Suppressor macrophage treated with lipopolysaccharide for 1 hour (primary cell): ENCODE measurements around the gene RAB9B.

Source experiments
- DNase-seq, 3 donors: peaks; one replicate each; pipeline ENCODE4 v3.0.0-alpha.2; 2020 to 2022

RAB9B gene

DNA sequence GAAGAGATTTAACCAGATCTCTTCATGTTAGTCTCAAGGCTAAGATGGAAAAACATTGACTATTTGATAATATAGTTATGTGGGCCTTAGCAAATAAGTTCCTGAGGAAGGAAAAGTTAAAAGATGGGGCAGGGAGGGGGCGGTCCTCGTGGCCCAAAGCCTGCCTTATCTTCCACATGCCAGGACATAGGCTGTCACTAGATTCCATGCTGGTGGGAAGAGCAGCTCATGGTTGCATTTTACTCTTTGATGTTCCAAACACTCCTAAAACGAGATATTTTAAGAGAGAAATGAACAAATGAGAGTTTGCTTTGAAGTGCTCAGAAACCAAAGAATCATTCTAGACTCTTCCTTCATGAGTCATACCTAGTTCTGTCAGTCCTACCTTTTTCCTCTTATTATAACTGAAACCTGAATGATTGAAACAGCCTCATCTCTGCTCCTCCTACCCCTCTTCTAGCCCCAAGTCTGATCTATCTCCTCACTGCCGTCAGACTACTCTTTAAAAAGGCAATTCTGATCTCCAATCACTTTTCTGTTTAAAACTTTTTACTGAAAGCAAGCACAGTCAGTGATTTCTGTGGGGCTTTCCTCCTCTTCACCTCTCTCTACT lies 25.1 kb downstream of the RAB9B start:
- no peak for DNase-seq

DNA sequence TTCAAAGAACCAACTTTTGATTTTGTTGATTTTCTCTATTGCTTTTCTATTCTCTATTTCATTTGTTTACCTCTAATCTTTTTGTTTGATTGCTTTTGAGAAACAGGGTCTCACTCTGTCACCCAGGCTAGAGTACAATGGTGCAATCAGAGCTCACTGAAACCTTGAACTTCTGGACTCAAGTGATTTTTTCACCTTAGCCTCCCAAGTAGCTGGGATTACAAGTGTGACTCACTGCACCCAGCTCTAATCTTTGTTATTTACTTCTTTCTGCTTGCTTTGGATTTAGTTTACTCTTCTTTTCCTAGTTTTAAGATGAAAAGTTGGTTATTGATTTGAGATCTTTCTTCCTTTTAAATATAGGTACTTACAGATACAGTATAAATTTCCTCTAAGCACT lies 26.2 kb downstream of the RAB9B start:
- no peak for DNase-seq

DNA sequence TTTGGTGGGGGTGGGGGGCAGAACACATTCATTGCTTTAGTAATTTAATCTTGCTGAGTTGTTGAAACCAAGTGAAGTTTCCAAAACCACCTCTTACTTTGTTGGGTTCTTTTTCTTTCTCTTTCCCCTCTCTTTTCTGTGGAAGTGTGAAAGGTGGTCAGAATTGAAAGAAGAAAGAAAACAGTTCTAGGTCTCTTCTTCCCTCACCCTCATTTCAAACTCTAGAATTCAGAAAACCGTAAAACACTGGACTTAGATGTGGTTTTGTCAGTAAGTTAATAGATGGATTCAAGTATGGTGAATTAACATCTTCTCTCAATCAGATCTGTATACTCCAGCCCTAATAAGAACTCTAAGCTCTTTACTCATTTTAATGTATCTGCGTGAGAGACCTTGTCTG lies 31.7 kb downstream of the RAB9B start:
- no peak for DNase-seq

DNA sequence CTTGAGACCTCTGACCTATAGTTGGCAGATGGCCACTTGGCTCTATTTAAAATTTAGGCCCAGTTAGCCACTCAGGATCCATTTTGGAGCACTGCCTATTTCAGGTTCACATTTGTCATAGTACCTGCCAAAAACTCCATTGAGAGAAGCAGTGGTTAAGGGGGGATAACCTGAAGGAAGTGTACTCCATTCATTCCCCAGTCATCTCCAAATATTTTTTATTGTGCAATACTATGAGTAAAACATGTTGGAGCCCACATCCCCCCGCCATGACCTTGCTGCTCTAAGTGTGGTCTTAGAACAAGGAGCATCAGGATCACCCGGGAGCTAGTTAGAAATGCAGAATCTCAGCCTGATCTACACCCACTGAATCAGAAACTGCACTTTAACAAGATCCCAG lies 34.4 kb downstream of the RAB9B start:
- no peak for DNase-seq

DNA sequence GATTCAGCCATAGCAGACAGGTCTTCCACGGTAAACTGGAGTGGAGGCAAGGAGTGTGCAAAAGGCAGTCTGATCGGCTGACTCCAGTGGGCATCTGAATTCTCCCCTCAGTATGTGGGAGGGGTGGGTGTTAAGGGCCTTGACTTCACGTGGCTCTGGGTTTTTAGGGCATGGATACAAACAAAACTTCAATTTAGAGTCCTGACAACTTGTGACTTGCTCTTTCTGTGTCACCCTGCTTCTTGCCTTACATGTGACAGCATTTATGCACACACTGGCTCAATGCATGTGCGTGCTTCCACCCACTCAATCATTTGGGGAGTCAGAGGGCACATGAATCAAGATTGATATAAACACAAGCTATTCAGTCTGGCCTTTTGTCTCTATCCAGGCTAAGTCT lies 37.9 kb downstream of the RAB9B start:
- DNase-seq, result no peak

DNA sequence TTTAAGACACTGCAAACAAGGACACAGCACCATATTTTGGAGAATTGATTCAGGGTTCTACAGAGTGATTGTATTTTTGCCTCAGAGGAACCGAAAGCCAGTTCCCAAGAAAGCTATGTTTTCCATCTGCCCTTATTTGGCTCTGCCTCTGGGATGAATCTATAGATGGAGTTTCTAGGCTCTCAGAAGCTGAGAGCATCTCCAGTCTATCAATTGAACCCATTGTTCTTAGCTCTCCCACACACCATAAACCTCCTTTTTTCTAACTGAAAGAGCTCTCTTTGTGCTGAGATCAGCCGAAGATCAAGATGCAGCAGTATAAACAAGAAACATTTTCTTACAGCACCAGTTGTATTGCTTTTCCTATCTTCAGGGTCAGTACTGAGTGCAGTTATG lies 38.5 kb downstream of the RAB9B start:
- no peak for DNase-seq

DNA sequence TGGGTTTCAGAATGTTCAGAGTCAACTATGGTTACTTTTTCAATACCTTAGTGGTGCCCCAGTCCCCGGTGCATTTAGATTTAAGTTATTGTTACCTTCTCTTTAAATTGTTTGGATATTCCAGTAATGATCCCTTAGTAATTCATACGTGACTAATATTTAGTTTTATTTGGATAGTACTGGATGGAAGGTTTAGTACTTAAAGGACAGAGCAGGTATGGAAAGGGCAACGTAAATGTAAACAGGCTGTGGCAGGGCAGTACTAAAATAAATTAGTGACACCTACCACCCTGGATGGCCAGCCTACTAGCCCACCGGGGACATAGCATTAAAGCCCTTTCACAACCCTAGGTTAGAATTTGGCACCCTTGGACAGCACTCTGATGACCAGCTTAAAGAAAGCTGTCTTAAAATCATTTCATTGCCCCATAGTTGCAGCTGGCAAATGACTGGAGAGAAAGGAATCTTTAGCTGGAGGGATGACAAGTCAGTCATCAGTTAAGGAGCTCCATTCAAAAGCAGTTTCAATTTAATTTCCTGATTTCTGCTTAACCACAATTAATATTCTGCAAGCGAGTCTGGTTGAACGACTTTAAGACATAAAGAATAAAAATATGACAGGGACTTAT lies 39.0 kb downstream of the RAB9B start:
- DNase-seq, result no peak

DNA sequence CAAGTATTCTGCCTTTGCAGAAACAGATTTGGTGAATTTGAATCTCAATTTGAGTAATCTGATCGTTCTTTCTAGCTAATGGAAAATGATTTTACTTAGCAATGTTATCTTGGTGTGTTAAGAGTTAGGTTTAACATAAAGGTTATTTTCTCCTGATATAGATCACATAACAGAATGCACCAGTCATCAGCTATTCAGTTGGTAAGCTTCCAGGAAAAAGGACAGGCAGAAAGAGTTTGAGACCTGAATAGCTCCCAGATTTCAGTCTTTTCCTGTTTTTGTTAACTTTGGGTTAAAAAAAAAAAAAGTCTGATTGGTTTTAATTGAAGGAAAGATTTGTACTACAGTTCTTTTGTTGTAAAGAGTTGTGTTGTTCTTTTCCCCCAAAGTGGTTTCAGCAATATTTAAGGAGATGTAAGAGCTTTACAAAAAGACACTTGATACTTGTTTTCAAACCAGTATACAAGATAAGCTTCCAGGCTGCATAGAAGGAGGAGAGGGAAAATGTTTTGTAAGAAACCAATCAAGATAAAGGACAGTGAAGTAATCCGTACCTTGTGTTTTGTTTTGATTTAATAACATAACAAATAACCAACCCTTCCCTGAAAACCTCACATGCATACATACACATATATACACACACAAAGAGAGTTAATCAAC lies 40.1 kb downstream of the RAB9B start:
- no peak for DNase-seq

DNA sequence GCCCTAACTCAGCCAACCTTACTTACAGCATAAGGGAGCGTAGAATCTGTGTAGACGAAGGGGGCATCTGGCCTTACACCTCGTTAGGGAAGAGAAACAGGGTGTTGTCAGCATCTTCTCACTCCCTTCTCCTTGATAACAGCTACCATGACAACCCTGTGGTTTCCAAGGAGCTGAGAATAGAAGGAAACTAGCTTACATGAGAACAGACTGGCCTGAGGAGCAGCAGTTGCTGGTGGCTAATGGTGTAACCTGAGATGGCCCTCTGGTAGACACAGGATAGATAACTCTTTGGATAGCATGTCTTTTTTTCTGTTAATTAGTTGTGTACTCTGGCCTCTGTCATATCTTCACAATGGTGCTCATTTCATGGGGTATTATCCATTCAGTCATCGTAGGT lies 40.8 kb downstream of the RAB9B start:
- no peak for DNase-seq

DNA sequence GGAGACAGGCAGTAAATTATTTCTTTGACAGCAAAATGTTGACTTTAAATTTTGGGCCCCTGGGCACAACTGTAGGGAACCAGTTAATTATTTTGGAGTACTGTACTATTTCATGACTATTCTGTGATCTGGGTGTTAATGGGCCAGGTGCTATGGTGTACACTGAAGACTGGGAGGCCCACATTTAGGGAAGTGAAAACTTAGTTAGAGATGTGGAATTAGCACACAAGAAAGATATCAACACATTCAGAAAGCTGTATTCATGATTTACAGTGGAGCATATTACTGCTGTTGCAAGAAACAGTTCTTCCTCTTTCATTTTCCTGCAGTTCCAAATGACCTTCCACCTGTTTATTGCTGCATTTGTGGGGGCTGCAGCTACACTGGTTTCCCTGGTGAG lies 43.1 kb downstream of the RAB9B start:
- DNase-seq, result peak; percentile 10 to 27 (median 12)

DNA sequence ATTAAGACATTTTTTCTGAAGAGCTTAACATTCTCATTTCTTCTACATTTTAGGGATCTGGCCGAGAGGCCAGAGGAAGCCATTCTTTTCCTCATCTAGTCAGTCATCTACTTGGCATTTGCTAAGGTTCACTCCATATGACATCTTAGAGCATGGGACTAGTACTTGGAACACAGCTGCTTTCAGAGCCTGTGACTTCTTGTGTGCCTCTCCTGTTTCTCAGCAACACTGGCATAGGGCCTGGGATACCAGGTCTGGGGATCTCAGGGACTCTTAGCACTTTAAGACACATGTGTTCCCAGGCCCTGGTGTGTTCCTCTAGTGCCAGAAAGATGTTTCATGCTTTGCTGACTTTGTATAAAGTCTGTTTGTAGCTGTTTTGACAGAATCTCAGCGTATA lies 48.1 kb downstream of the RAB9B start:
- DNase-seq, result no peak

DNA sequence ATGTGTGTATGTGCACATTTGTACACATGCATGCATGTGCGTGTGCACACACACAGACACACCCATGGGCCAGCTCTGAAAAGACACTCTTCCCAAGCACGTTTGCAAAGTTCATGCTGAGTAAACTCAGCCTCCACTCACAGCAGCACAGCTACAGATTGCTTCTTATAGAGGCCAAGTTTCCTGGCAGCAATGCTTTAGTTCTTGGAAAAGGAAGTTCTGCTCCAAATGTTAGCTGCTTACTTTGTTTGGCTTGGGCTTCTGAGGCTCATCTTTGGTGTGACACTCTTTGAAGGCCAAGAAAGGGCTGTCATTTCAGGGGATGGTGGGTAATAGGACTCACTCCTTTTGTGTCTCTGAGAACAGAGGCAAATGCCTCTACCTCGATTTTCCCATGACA lies 48.9 kb downstream of the RAB9B start:
- no peak for DNase-seq

DNA sequence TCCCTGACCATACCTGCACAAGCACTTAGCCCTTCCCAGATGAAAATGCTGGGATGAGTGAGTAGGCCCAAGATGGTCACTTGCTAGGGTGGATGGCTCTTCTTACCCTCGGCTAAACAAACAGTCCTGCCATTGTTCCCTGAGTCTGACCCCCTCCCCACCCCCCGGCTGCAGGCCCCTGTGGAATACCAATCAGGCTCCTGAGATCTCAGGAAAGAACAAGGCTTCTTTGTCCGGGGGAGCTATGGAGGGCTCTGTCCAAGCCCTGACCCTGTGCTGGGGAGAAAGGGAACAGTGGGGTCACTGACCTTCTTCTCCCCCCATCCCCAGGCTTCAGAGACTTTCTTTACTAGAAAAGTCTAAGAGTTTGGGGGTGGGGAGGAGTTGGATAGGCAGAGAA lies 49.4 kb downstream of the RAB9B start:
- no peak for DNase-seq

DNA sequence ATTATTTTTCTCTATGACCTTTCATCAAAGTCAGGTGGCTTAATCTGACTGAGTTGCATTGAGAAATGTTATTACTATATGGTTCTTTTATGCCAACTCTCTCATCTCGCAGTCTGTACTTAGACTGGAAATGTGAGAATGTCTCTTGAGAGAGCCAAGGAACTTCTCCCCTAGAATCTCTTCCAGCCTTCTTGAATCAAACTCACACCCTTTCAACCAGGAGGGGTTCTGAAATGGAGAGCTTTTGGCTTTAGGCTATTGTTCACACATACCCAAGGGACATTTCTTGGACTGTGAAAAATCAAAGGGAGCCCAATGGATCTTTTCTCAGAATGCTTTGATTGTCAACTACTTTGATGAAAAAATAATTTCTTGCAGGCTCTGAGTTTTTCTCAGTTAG lies 50.4 kb downstream of the RAB9B start:
- no peak for DNase-seq

DNA sequence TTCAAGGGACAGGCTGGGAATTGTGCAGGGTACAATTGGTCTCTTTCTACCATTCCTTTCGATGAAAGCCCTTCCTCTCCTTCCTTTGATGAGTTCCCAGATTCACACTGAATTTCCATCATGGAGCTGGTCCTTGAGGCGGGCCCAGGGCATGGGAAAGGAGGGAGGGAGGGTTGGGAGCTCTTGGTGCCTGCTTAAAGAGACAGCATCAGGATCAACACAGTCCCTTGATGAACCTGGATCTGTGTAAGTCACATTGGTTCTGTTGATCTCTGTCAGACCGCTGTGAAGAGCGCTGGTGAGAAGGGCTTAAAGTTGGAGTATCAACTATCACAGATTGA lies 51.0 kb downstream of the RAB9B start:
- DNase-seq, result no peak

DNA sequence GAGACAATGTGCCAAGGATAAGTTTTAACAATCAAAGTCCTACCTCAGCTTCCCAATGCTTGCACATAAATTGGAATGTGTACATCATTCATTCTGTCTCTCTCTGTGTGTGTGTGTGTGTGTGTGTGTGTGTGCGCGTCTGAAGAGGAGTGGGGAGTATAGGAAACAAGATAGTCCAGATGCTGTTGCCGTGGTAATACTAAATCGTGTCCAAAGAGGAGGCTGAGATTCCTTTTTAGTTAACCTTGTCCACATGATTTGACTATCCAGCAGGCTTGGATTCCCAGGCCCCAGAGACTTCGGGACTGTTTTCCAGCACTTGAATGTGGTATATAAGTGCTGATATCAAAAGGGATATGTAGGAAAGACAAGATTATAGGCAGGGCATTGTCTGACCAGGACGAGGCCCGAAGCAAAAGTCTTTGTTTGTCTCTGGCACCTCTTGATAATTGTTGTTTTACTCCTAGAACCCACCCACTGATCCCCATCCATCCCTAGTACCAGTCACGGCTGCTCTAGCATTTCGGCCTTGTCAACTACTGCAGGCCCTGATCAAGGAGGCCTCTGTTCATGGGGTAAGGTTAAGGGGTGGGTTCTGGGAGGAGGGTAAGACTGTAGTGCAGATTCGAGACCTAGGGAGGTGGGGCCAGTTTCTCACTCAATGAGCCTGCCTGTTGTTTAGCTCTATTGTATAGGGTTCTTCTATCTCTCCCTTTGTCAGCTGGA lies 51.6 kb downstream of the RAB9B start:
- no peak for DNase-seq

DNA sequence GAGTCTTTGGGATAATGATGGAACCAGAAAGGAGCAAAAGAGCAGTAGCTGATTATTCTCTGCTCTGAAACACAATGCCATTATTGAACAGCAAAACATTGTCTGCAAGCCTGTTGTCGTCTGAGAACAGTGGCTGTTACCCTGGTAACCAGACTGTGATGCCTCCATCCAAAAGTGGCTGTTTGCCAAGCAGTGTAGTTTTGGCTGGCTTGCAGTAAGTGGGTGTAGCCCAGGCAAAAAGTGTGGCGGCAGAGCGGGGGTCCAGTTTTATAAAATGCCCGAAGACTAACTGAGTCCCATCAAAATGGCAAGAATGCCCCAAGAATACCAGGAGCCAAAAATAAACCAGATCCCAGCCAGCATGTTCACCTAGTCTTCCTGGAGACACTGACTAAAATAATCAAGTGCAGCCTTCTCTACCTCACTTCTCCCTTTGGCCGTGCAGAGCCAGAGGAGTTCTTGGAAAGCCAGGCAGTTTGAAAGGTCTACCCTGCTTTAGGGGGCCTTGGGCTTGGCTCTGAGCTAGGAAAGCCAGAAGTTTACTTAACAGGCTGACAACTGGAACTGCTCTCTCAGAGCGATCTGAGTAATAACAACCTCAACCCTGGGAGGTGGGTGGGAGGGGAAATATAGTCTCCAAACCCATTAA lies 52.8 kb downstream of the RAB9B start:
- DNase-seq, result no peak

DNA sequence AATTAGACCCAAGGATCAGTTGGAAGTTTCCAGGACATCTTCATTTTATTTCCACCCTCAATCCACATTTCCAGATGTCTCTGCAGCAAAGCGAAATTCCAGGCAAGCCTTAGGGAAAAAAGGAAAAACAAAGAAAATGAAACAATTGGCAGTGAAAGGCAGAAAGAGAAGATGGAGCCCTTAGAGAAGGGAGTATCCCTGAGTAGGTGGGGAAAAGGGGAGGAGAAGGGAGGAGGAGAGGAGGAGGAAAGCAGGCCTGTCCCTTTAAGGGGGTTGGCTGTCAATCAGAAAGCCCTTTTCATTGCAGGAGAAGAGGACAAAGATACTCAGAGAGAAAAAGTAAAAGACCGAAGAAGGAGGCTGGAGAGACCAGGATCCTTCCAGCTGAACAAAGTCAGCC lies 55.5 kb downstream of the RAB9B start, which contains the start of gene PLP1:
TSS of gene PLP1 (plus strand) at position 295 of the 400 bp plus-strand sequence. CDS start 156 bp downstream, outside the sequence.
- DNase-seq, result no peak

DNA sequence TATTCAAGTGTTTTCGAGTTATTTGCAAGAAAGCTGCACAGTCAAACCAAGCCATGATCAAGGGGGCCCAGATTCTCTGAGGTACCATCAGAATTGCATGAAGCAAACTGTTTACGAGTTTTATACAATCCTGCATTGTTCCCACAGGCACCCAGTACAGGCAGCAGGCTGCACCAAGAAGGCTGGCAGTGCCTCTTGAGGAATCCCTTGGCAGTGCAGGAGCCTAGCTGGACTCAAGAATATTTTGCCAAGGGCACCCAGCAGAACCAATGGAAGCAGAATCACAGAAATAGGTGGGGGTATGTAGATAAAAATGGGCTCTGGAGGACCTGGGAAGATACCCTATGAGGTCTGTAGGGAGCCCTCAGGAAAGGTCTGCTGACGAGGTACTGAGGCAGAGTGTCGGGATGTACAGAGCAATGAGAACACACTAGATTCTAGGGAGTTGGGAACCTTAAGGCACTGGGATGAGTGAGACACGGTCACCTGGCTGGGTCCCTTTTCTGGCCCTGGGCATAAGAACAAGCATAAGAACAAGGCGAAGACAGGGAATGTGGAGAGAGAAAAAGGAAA lies 57.9 kb downstream of the RAB9B start:
- peak; percentile 22 to 25 (median 23) for DNase-seq

DNA sequence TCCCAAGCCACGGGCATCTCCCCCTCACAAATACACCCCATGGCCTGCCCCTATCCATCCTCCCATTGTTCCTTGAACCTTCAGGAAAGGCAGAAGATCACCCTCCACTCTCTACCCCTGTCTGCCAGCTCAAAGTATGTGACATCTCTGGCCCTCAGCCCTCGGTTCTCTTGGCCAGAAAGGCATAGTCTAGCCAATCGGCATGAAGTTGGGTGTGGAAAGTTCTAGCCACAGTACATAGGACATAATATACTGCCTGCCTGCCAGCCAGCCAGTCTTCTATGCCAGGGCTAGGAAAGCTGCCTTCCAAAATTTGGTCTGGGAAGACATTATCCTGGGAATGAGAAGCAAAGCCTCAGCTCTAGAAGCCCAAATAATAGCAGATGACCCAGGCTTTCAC lies 58.6 kb downstream of the RAB9B start:
- no peak for DNase-seq
